ENCODE measurements around the gene SNX22. TPM values are rescaled to one million over a fixed set of nuclear protein-coding genes. Genes with fewer than 3 reads are reported as not detected.

Gene SNX22
- total and polyA plus RNA-seq, 12 donors, result 0.66 to 10.0 (median 1.6) TPM

- H3K9me3 ChIP-seq, result no peaks in the 10 kb centered on the region
- 42 to 53% methylated on average over 12 of the region's 12 CpGs for WGBS, 2 donors
- H3K4me1 ChIP-seq, result peaks cover 27 to 66% (median 62%) of the 10 kb centered on the region in 9 donors
- TF ChIP-seq CTCF (IDR thresholded peaks at IDR 0.05), result no peak
- H3K36me3 ChIP-seq, result peaks cover 0 to 50% (median 43%) of the 10 kb centered on the region in 9 donors
- H3K4me3 ChIP-seq, result peak overlapping the region; percentile 51 to 95 (median 92)
- DNase-seq (no peak), ATAC-seq (no peak)
- no peaks in the 10 kb centered on the region for H3K27me3 ChIP-seq
- peak overlapping the region; percentile 76 to 95 (median 90) for H3K27ac ChIP-seq
- intact Hi-C loops (cut with DNase I), result loop anchor here in 3 of 10 donors (2.0 to 10.0 kb wide), 3 partner anchors 69 to 223 kb away; partner anchors contain the start of genes CIAO2A (in 1 of the 3), CSNK1G1 (in 1 of the 3), PCLAF (in 1 of the 3) and TRIP4 (in 1 of the 3)
Measured at GRCh38 chr15:64161688-64162477, 10.4 kb downstream of the SNX22 start.

- Histone ChIP-seq H3K4me3 (peak overlapping the region; percentile 51 to 95 (median 92)), H3K27me3 (no peaks in the 10 kb centered on the region), H3K27ac (peak overlapping the region; percentile 76 to 95 (median 90)), H3K36me3 (peaks cover 0 to 44% (median 42%) of the 10 kb centered on the region in 9 donors), H3K9me3 (no peaks in the 10 kb centered on the region), H3K4me1 (peaks cover 27 to 61% (median 56%) of the 10 kb centered on the region in 9 donors)
- ATAC-seq (peak; percentile 24 to 61 (median 48)), DNase-seq (no peak)
- no peak for TF ChIP-seq CTCF (IDR thresholded peaks at IDR 0.05)
- intact Hi-C loops (cut with DNase I), result loop anchor here in 3 of 10 donors (2.0 to 10.0 kb wide), 3 partner anchors 70 to 222 kb away; partner anchors contain the start of genes CIAO2A (in 1 of the 3), CSNK1G1 (in 1 of the 3), PCLAF (in 1 of the 3) and TRIP4 (in 1 of the 3)
- WGBS, 2 donors, result 0 to 1% methylated on average over 21 of the region's 21 CpGs
Measured at GRCh38 chr15:64162478-64162868, 10.9 kb downstream of the SNX22 start.

GRCh38 chr15:64162869-64163658 lies 11.5 kb downstream of the SNX22 start, which contains the start of gene PPIB:
Gene PPIB (minus strand): TSS chr15:64163022. CDS start chr15:64162986, 36 bp downstream.
- H3K36me3 ChIP-seq, result peaks cover 0 to 38% (median 36%) of the 10 kb centered on the region in 9 donors
- H3K4me3 ChIP-seq, result peak within 1 kb of the TSS; percentile 51 to 95 (median 92)
- peak in 8 of 9 donors; percentile 39 to 68 (median 48) for TF ChIP-seq CTCF (IDR thresholded peaks at IDR 0.05)
- peaks cover 27 to 56% (median 51%) of the 10 kb centered on the region in 9 donors for H3K4me1 ChIP-seq
- intact Hi-C loops (cut with DNase I), result loop anchor here in 3 of 10 donors (2.0 to 10.0 kb wide), 3 partner anchors 70 to 222 kb away; partner anchors contain the start of genes CIAO2A (in 1 of the 3), CSNK1G1 (in 1 of the 3), PCLAF (in 1 of the 3) and TRIP4 (in 1 of the 3)
- DNase-seq, result peak; percentile 97 to 99
- WGBS, 2 donors, result 1% methylated on average over 63 to 69 of the region's 69 CpGs
- H3K27ac ChIP-seq, result peak within 1 kb of the TSS; percentile 78 to 95 (median 90)
- no peaks in the 10 kb centered on the region for H3K9me3 ChIP-seq
- no peaks in the 10 kb centered on the region for H3K27me3 ChIP-seq
- peak; percentile 95 to 98 (median 97) for ATAC-seq
